ENCODE results near the gene STRA6.

Gene STRA6

GRCh38 chr15:74188216-74188615, 14.4 kb downstream of the STRA6 start:
- H3K9ac ChIP-seq (ENCODE audit: low read depth, low read length, poor library complexity, severe bottlenecking): no peak overlapping the region
- no peaks in the 10 kb centered on the region for H3K4me1 ChIP-seq (ENCODE audit: insufficient read depth, low read length, poor library complexity, severe bottlenecking)
- H3K27me3 ChIP-seq (ENCODE audit: insufficient read depth, low read length, poor library complexity, severe bottlenecking): no peaks in the 10 kb centered on the region
- H3K9me3 ChIP-seq (ENCODE audit: insufficient read depth, low read depth, low read length): no peaks in the 10 kb centered on the region
- TF ChIP-seq EZH2phosphoT487 (IDR thresholded peaks at IDR 0.05; ENCODE audit: borderline replicate concordance): no peak
- no peak for TF ChIP-seq CTCF (conservative IDR thresholded peaks at IDR 0.05; ENCODE audit: low read length)
- no peak overlapping the region for H2AFZ ChIP-seq (ENCODE audit: low read length)
- H3K79me2 ChIP-seq (ENCODE audit: insufficient read depth, low read length): no peaks in the 10 kb centered on the region
- H3K36me3 ChIP-seq (ENCODE audit: insufficient read depth, low read length): peaks cover 7% of the 10 kb centered on the region; the same call in 1 of the 2 replicates
- no peak overlapping the region for H3K4me3 ChIP-seq (ENCODE audit: low read length, poor library complexity, severe bottlenecking)
- no peaks in the 10 kb centered on the region for H3F3A ChIP-seq (ENCODE audit: low read depth)
- H3K4me2 ChIP-seq (ENCODE audit: low read depth, low read length, poor library complexity, severe bottlenecking): no peak overlapping the region
- no peaks in the 10 kb centered on the region for H4K20me1 ChIP-seq (ENCODE audit: insufficient read depth, low read length, poor library complexity, severe bottlenecking)
- H3K9me2 ChIP-seq (replicated peaks; ENCODE audit: low read depth, low read length): no peaks in the 10 kb centered on the region

GRCh38 chr15:74185710-74186348, 16.8 kb downstream of the STRA6 start:
- H3K9ac ChIP-seq (ENCODE audit: low read depth, low read length, poor library complexity, severe bottlenecking): no peak overlapping the region
- H3K9me2 ChIP-seq (replicated peaks; ENCODE audit: low read depth, low read length): no peaks in the 10 kb centered on the region
- no peak overlapping the region for H2AFZ ChIP-seq (ENCODE audit: low read length)
- H4K20me1 ChIP-seq (ENCODE audit: insufficient read depth, low read length, poor library complexity, severe bottlenecking): no peaks in the 10 kb centered on the region
- H3K27me3 ChIP-seq (ENCODE audit: insufficient read depth, low read length, poor library complexity, severe bottlenecking): no peaks in the 10 kb centered on the region
- no peaks in the 10 kb centered on the region for H3K9me3 ChIP-seq (ENCODE audit: insufficient read depth, low read depth, low read length)
- H3K4me1 ChIP-seq (ENCODE audit: insufficient read depth, low read length, poor library complexity, severe bottlenecking): no peaks in the 10 kb centered on the region
- no peaks in the 10 kb centered on the region for H3F3A ChIP-seq (ENCODE audit: low read depth)
- H3K4me2 ChIP-seq (ENCODE audit: low read depth, low read length, poor library complexity, severe bottlenecking): no peak overlapping the region
- H3K36me3 ChIP-seq (ENCODE audit: insufficient read depth, low read length): peaks cover 10% of the 10 kb centered on the region; the same call in 1 of the 2 replicates
- no peak for TF ChIP-seq EZH2phosphoT487 (IDR thresholded peaks at IDR 0.05; ENCODE audit: borderline replicate concordance)
- no peak for TF ChIP-seq CTCF (conservative IDR thresholded peaks at IDR 0.05; ENCODE audit: low read length)
- H3K79me2 ChIP-seq (ENCODE audit: insufficient read depth, low read length): no peaks in the 10 kb centered on the region
- no peak overlapping the region for H3K4me3 ChIP-seq (ENCODE audit: low read length, poor library complexity, severe bottlenecking)

GRCh38 chr15:74184582-74185091, 17.9 kb downstream of the STRA6 start:
- Histone ChIP-seq H3K4me2 (ENCODE audit: low read depth, low read length, poor library complexity, severe bottlenecking) (no peak overlapping the region), H3K4me1 (ENCODE audit: insufficient read depth, low read length, poor library complexity, severe bottlenecking) (no peaks in the 10 kb centered on the region), H3K9me3 (ENCODE audit: insufficient read depth, low read depth, low read length) (no peaks in the 10 kb centered on the region), H3K36me3 (ENCODE audit: insufficient read depth, low read length) (peaks cover 22% of the 10 kb centered on the region; the same call in 1 of the 2 replicates), H3K4me3 (ENCODE audit: low read length, poor library complexity, severe bottlenecking) (no peak overlapping the region), H3F3A (ENCODE audit: low read depth) (no peaks in the 10 kb centered on the region), H3K79me2 (ENCODE audit: insufficient read depth, low read length) (no peaks in the 10 kb centered on the region), H4K20me1 (ENCODE audit: insufficient read depth, low read length, poor library complexity, severe bottlenecking) (no peaks in the 10 kb centered on the region), H3K9me2 (replicated peaks; ENCODE audit: low read depth, low read length) (no peaks in the 10 kb centered on the region), H2AFZ (ENCODE audit: low read length) (no peak overlapping the region), H3K9ac (ENCODE audit: low read depth, low read length, poor library complexity, severe bottlenecking) (no peak overlapping the region), H3K27me3 (ENCODE audit: insufficient read depth, low read length, poor library complexity, severe bottlenecking) (no peaks in the 10 kb centered on the region)
- TF ChIP-seq EZH2phosphoT487 (IDR thresholded peaks at IDR 0.05; ENCODE audit: borderline replicate concordance) (no peak), CTCF (conservative IDR thresholded peaks at IDR 0.05; ENCODE audit: low read length) (no peak)
